ENCODE measurements around the gene FBLN2. TPM values are rescaled to one million over a fixed set of nuclear protein-coding genes. Genes with fewer than 3 reads are reported as not detected.

FBLN2 gene
- total RNA-seq, 1 donor from 2014 or later = not detected

GRCh38 chr3:13620281-13620680 is 71.4 kb downstream of the FBLN2 start:
- no peaks in the 10 kb centered on the region for H3K27me3 Mint-ChIP-seq
- no peak for DNase-seq
- intact Hi-C loops (cut with micrococcal nuclease) = no loop called here
- no peak overlapping the region for H3K27ac Mint-ChIP-seq
- H3K36me3 Mint-ChIP-seq (ENCODE audit: low read depth) = no peaks in the 10 kb centered on the region
- no peak overlapping the region for H3K4me3 Mint-ChIP-seq
- H3K4me1 Mint-ChIP-seq = peaks cover 2% of the 10 kb centered on the region
- peaks cover 6% of the 10 kb centered on the region for H3K9me3 Mint-ChIP-seq

DNA sequence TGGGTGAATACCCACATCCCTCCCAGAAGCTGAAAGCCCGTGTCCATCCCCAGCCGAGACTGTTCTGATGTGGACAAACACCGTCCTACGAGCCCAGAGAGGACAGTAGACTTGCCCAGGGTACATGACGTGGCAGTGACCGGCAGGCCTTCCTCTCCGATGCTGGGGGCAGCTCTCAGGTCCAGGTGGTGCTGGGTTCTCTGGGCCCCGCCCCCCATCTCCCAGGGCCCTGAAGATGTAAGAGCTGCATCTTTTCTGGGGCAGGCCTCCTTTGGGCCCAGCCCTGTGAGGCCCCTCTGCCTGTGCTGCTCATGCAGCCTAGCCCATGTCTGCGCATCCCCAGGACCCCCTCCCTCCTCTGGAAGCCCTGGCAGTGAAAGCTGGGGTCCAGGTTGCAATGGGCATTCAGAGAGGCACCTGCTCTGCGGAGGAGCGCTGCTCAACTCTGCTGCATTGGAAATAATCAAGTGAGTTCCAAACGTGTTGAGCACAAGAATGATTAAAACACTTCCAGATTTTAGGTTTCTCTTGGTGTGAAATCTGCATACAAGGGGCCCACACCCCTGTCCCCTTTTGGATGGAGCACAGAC is 71.9 kb downstream of the FBLN2 start:
- H3K9me3 Mint-ChIP-seq = peaks cover 6% of the 10 kb centered on the region
- DNase-seq = no peak
- H3K4me1 Mint-ChIP-seq = peaks cover 2% of the 10 kb centered on the region
- H3K27ac Mint-ChIP-seq = no peak overlapping the region
- intact Hi-C loops (cut with micrococcal nuclease) = no loop called here
- H3K4me3 Mint-ChIP-seq = no peak overlapping the region
- H3K27me3 Mint-ChIP-seq = no peaks in the 10 kb centered on the region
- H3K36me3 Mint-ChIP-seq (ENCODE audit: low read depth) = no peaks in the 10 kb centered on the region

- Mint-ChIP-seq H3K4me1 (peaks cover 2% of the 10 kb centered on the region), H3K27me3 (no peaks in the 10 kb centered on the region), H3K9me3 (peaks cover 6% of the 10 kb centered on the region), H3K4me3 (peak overlapping the region; percentile 75), H3K36me3 (ENCODE audit: low read depth) (no peaks in the 10 kb centered on the region), H3K27ac (peak overlapping the region; percentile 66)
- intact Hi-C loops (cut with micrococcal nuclease) = no loop called here
- DNase-seq = peak; percentile 72
Measured at GRCh38 chr3:13621381-13622221, 72.7 kb downstream of the FBLN2 start.

DNA sequence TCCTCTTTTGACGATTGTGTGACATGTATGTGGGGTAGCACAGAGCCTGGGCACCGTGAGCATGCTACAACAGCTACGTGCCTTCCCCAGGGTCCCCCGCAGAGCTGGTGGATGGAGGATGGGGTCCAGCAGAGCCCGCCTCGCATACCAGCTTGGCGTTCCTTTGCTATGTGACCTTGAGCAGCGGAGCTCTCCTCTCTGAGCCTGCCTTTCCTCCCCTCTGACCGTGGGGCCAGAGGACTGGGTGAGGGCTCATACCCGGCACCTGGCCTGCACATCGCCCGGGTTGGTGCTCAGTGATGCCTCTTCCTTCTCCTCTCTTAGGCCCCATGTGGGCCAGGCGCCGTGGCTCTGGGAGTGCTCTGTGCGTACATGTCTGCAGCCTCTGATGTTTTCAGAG is 73.4 kb downstream of the FBLN2 start:
- H3K4me1 Mint-ChIP-seq = peaks cover 2% of the 10 kb centered on the region
- H3K27me3 Mint-ChIP-seq = no peaks in the 10 kb centered on the region
- H3K36me3 Mint-ChIP-seq (ENCODE audit: low read depth) = no peaks in the 10 kb centered on the region
- no peak for DNase-seq
- H3K4me3 Mint-ChIP-seq = no peak overlapping the region
- H3K27ac Mint-ChIP-seq = no peak overlapping the region
- intact Hi-C loops (cut with micrococcal nuclease) = no loop called here
- peaks cover under 1% of the 10 kb centered on the region for H3K9me3 Mint-ChIP-seq

DNA sequence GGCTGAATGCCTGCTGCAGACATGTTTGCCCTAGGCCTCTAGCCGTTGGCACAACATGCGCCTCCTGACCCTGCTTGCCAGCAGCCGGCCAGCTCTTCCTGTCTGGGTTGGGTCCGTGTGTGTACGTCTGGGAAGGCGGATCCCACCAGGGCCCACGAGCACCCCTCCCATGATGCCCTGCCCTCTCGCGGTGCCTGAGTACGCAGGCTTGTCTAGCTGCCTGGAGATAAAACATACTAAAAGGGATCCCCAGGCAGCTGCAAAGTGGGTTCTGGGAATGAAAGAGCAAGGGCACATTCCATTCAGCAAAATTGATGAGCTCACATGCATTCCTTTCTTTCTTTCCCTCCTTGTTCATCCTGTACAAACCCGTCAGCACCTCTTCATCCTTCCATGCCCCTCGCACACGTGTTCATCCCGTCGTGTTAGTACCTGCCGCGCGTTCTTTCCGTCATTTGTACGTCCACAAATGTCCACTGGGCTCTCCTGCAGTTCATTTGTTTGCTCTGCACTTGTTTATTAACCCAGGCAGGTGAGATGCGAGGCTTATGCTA is 74.3 kb downstream of the FBLN2 start:
- intact Hi-C loops (cut with micrococcal nuclease) = no loop called here
- Mint-ChIP-seq H3K4me1 (peaks cover 2% of the 10 kb centered on the region), H3K27me3 (no peaks in the 10 kb centered on the region), H3K9me3 (no peaks in the 10 kb centered on the region), H3K4me3 (no peak overlapping the region), H3K27ac (no peak overlapping the region), H3K36me3 (ENCODE audit: low read depth) (no peaks in the 10 kb centered on the region)
- DNase-seq = no peak

GRCh38 chr3:13624021-13624420 is 75.1 kb downstream of the FBLN2 start:
- intact Hi-C loops (cut with micrococcal nuclease) = no loop called here
- no peaks in the 10 kb centered on the region for H3K9me3 Mint-ChIP-seq
- H3K4me1 Mint-ChIP-seq = peaks cover 2% of the 10 kb centered on the region
- H3K4me3 Mint-ChIP-seq = no peak overlapping the region
- H3K27ac Mint-ChIP-seq = no peak overlapping the region
- DNase-seq = no peak
- H3K27me3 Mint-ChIP-seq = no peaks in the 10 kb centered on the region
- H3K36me3 Mint-ChIP-seq (ENCODE audit: low read depth) = no peaks in the 10 kb centered on the region

DNA sequence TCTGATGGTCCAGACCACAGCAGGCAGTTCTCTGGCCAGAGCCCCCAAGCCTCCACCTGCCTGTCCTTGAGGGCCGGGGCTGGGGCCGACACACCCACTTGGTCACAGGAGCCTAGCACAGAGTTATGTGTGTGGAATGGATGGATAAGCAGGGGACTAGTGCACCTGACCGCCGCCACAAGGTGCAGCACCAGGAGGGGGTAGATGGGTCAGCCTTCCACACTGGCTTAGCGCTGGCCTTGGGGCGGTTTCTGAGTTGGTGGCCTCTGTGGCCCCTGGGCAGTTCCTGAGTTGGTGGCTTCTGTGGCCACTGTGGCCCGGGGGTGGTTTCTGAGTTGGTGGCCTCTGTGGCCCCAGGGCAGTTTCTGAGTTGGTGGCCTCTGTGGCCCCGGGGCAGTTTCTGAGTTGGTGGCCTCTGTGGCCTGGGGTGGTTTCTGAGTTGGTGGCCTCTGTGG is 75.8 kb downstream of the FBLN2 start:
- DNase-seq = no peak
- no peaks in the 10 kb centered on the region for H3K36me3 Mint-ChIP-seq (ENCODE audit: low read depth)
- H3K4me1 Mint-ChIP-seq = peaks cover 2% of the 10 kb centered on the region
- H3K9me3 Mint-ChIP-seq = no peaks in the 10 kb centered on the region
- no peak overlapping the region for H3K4me3 Mint-ChIP-seq
- intact Hi-C loops (cut with micrococcal nuclease) = no loop called here
- no peaks in the 10 kb centered on the region for H3K27me3 Mint-ChIP-seq
- no peak overlapping the region for H3K27ac Mint-ChIP-seq

- intact Hi-C loops (cut with micrococcal nuclease) = no loop called here
- Mint-ChIP-seq H3K36me3 (ENCODE audit: low read depth) (no peaks in the 10 kb centered on the region), H3K4me1 (peaks cover 2% of the 10 kb centered on the region), H3K4me3 (no peak overlapping the region), H3K27ac (no peak overlapping the region), H3K27me3 (no peaks in the 10 kb centered on the region), H3K9me3 (no peaks in the 10 kb centered on the region)
- no peak for DNase-seq
Measured at GRCh38 chr3:13626396-13626795, 77.5 kb downstream of the FBLN2 start.

DNA sequence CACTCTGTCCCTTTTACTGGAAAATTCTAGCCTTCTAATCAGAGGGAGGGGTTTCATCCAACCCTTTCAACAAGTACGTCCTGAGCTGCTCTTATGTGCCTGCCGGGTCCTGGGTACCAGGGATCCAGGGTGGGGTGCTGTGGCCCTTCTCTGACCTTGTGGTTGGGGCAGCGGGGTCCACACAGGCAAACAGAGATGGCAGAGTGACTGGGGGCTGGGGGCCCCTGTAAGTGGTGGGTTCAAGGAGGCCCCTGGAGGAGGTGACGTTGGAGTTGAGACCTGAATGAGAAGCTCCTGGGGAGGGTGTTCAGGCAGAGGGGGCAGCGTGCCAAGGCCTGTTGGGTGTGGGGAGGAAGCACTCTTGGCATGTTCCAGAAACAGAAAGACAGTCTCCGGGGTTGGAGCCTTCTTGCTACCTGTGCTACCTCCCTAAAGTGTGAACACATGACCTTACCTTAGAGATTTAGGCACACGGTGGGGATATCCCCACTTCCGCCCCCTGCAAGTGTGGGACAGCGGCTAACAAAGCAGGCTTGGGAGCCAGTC is 78.1 kb downstream of the FBLN2 start:
- H3K4me3 Mint-ChIP-seq = no peak overlapping the region
- H3K27me3 Mint-ChIP-seq = no peaks in the 10 kb centered on the region
- intact Hi-C loops (cut with micrococcal nuclease) = no loop called here
- no peaks in the 10 kb centered on the region for H3K4me1 Mint-ChIP-seq
- H3K9me3 Mint-ChIP-seq = no peaks in the 10 kb centered on the region
- DNase-seq = no peak
- H3K36me3 Mint-ChIP-seq (ENCODE audit: low read depth) = no peaks in the 10 kb centered on the region
- H3K27ac Mint-ChIP-seq = no peak overlapping the region

DNA sequence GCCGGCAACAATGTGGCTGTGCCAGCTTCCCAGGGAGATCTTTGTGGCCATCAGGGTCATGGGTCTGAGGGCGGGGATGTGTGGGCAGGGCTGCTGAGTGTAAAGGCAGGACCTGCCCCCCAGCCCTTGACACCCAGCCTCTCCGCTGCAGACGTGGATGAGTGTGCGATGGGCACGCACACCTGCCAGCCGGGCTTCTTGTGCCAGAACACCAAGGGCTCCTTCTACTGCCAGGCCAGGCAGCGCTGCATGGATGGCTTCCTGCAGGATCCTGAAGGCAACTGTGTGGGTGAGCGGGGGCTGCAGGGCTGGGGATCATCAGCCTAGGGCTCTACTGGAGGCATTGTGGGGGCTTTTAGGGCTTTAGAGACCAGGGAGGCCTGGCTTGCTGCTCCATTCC is 78.8 kb downstream of the FBLN2 start:
- H3K27me3 Mint-ChIP-seq = no peaks in the 10 kb centered on the region
- no peaks in the 10 kb centered on the region for H3K9me3 Mint-ChIP-seq
- H3K27ac Mint-ChIP-seq = no peak overlapping the region
- no peak overlapping the region for H3K4me3 Mint-ChIP-seq
- no peak for DNase-seq
- intact Hi-C loops (cut with micrococcal nuclease) = no loop called here
- no peaks in the 10 kb centered on the region for H3K36me3 Mint-ChIP-seq (ENCODE audit: low read depth)
- no peaks in the 10 kb centered on the region for H3K4me1 Mint-ChIP-seq

DNA sequence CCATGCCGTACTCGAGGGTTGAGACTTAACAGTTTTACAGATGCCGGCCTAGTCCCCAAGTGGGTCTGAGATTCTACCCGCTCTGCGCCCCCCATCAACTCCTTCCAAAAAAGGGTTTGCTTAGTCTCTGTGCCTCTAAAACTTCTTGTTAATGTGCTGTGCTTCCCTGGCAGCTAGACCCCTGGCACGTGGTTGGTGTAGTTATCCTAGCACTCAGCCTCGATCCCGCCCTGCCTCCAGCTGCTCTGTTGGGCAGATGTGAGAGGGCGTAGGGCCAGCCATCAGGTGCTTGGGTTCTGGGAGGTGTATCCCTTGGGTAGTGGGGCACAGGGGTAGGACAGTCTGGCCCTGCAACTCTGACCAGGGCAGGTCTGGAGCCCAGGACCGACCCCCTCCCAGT is 79.5 kb downstream of the FBLN2 start:
- Mint-ChIP-seq H3K36me3 (ENCODE audit: low read depth) (no peaks in the 10 kb centered on the region), H3K9me3 (no peaks in the 10 kb centered on the region), H3K4me1 (no peaks in the 10 kb centered on the region), H3K27me3 (no peaks in the 10 kb centered on the region), H3K4me3 (no peak overlapping the region), H3K27ac (no peak overlapping the region)
- no peak for DNase-seq
- intact Hi-C loops (cut with micrococcal nuclease) = no loop called here

GRCh38 chr3:13628841-13629551 is 80.1 kb downstream of the FBLN2 start:
- Mint-ChIP-seq H3K4me3 (no peak overlapping the region), H3K27ac (no peak overlapping the region)

DNA sequence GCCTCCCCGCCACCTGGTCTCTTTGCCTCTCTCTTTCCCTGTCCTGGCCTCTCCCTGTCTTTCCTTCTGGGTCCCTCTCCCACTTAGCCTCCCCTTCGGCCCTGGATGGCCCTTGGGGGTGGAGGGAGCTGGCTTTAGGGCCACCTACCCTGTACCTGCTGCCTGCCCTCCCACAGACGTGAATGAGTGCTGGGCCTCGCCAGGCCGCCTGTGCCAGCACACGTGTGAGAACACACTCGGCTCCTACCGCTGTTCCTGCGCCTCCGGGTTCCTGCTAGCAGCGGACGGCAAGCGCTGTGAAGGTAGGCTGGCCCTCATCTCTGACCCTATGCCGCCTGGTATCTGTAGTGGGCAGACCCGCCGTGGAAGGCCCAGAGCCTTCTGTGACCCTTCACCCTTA is 80.7 kb downstream of the FBLN2 start:
- Mint-ChIP-seq H3K4me3 (no peak overlapping the region), H3K27me3 (no peaks in the 10 kb centered on the region), H3K27ac (no peak overlapping the region), H3K36me3 (ENCODE audit: low read depth) (no peaks in the 10 kb centered on the region), H3K9me3 (no peaks in the 10 kb centered on the region), H3K4me1 (no peaks in the 10 kb centered on the region)
- DNase-seq = no peak
- intact Hi-C loops (cut with micrococcal nuclease) = no loop called here

More at GRCh38 chr3:13628841-13629551, 80.1 kb downstream of the FBLN2 start:
- H3K27me3 Mint-ChIP-seq = no peaks in the 10 kb centered on the region
- intact Hi-C loops (cut with micrococcal nuclease) = no loop called here
- DNase-seq = no peak
- no peaks in the 10 kb centered on the region for H3K4me1 Mint-ChIP-seq
- H3K9me3 Mint-ChIP-seq = no peaks in the 10 kb centered on the region
- H3K36me3 Mint-ChIP-seq (ENCODE audit: low read depth) = no peaks in the 10 kb centered on the region

- no peak for DNase-seq
- Mint-ChIP-seq H3K4me3 (no peak overlapping the region), H3K27me3 (no peaks in the 10 kb centered on the region), H3K4me1 (no peaks in the 10 kb centered on the region), H3K9me3 (no peaks in the 10 kb centered on the region), H3K36me3 (ENCODE audit: low read depth) (no peaks in the 10 kb centered on the region), H3K27ac (no peak overlapping the region)
- intact Hi-C loops (cut with micrococcal nuclease) = no loop called here
Measured at GRCh38 chr3:13631256-13631655, 82.3 kb downstream of the FBLN2 start.
